GM23338 (cell line): ENCODE results near the gene BNIP3.

Experiments used
- CREB1 ChIP-seq: fragments of 250-450 bp; sonication (Bioruptor Pico); IDR thresholded peaks from 2 replicates; pipeline ENCODE4 v1.5.0; 2020; ENCODE audit warnings: low read depth, mild to moderate bottlenecking, moderate library complexity
- EZH2 ChIP-seq: fragments of 200-600 bp; sonication (generic); IDR thresholded peaks from one replicate; pipeline ENCODE4 v1.8.0; 2017; ENCODE audit warnings: antibody characterized with exemption, mild to moderate bottlenecking, low read depth; ENCODE audit not compliant: unreplicated experiment
- JUNB ChIP-seq: IDR thresholded peaks from one replicate; pipeline ENCODE4 v1.6.1; 2016; ENCODE audit warnings: antibody characterized with exemption; ENCODE audit not compliant: unreplicated experiment
- POLR2AphosphoS5 ChIP-seq: IDR thresholded peaks from 2 replicates; pipeline ENCODE4 v1.6.1; 2016; ENCODE audit warnings: antibody characterized with exemption, low read depth
- REST ChIP-seq: IDR thresholded peaks from one replicate; pipeline ENCODE4 v1.6.1; 2018; ENCODE audit warnings: antibody characterized with exemption; ENCODE audit not compliant: unreplicated experiment
- STAT1 ChIP-seq: IDR thresholded peaks from one replicate; pipeline ENCODE4 v1.6.1; 2016; ENCODE audit warnings: antibody characterized with exemption; ENCODE audit not compliant: unreplicated experiment
- ZNF331 ChIP-seq: fragments of 250-450 bp; sonication (Bioruptor Pico); IDR thresholded peaks from 2 replicates; pipeline ENCODE4 v1.5.0; 2020; ENCODE audit warnings: low read depth, mild to moderate bottlenecking, moderate library complexity
- TF ChIP-seq, protein P1 (sequence below), 2 experiments: fragments of 200-600 bp in 1 of 2; sonication (generic) in 1 of 2; conservative IDR thresholded peaks; 2 replicates each; pipeline versions ENCODE4 v1.5.1 to v1.6.1; 2016 to 2017; ENCODE audit warnings: antibody characterized with exemption in 2 of 2, low read depth in 2 of 2, mild to moderate bottlenecking in 2 of 2, moderate library complexity in 1 of 2

- TF ChIP-seq REST = no peak
- TF ChIP-seq, protein P1, sequence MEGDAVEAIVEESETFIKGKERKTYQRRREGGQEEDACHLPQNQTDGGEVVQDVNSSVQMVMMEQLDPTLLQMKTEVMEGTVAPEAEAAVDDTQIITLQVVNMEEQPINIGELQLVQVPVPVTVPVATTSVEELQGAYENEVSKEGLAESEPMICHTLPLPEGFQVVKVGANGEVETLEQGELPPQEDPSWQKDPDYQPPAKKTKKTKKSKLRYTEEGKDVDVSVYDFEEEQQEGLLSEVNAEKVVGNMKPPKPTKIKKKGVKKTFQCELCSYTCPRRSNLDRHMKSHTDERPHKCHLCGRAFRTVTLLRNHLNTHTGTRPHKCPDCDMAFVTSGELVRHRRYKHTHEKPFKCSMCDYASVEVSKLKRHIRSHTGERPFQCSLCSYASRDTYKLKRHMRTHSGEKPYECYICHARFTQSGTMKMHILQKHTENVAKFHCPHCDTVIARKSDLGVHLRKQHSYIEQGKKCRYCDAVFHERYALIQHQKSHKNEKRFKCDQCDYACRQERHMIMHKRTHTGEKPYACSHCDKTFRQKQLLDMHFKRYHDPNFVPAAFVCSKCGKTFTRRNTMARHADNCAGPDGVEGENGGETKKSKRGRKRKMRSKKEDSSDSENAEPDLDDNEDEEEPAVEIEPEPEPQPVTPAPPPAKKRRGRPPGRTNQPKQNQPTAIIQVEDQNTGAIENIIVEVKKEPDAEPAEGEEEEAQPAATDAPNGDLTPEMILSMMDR (conservative IDR thresholded peaks at IDR 0.05; ENCODE audit: low read depth in 2 of 2) = 0 out of 4 replicates have a peak, but pooled peaks of 1 of the 2 experiments have one; percentile 9
- TF ChIP-seq ZNF331 (CRISPR knock-in tag) = no peak
- TF ChIP-seq STAT1 = no peak
- TF ChIP-seq JUNB = no peak
- no peak for TF ChIP-seq CREB1
- no peak for TF ChIP-seq EZH2
- TF ChIP-seq POLR2AphosphoS5 = no peak
Measured at GRCh38 chr10:131946321-131946751, 35.4 kb downstream of the BNIP3 start.
